Measurements from ENCODE around the gene FAM83C. TPM values are rescaled to one million over a fixed set of nuclear protein-coding genes. Genes with fewer than 3 reads are reported as not detected.

The FAM83C gene
- total and polyA plus RNA-seq, 10 of the 15 experiments (the other 5 are each of a cell fraction or from before 2014, with no cell fraction given): not detected

DNA sequence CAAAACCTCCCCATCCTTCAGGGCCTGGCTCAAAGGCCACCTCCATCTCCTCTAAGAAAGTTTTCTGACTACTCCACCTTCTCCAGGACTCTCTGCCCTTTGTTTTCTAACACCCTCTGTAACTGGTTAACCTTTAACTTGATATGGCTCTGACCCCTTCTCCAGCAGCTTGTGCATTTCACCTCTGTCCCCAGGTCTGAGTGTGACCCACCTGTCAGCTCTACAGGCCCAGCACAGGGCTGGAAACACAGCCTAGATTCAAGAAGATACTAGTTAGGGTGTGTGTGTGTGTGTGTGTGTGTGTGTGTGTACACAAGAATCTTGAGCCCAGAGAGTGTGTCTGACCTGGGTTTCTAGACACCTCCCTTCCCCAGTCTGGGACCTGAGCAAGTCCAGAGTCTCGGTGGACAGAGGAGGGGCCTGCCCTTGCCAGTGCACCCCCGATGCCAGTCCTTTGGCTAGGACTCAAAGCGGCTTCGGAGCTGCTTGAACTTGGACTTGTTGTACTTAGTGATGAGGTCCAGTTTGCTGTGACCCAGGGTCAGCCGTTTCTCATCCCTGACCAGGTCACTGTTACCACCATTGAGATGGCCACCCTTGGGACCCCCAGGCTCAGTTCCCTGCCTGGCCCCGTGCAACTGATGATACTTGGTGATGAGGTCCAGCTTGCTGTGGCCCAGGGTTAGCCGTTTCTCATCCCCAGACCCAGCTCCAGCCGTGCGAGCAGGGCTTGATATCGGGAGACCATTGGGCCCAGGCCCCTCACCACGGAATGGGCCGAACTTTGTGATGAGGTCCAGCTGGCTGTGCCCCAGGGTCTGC, 5.9 kb downstream of the FAM83C start:
- H3K4me2 ChIP-seq (ENCODE audit: control insufficient read depth, insufficient read depth): no peak overlapping the region
- no peaks in the 10 kb centered on the region; a peak in 1 of 4 replicates for H3K36me3 ChIP-seq (ENCODE audit: control insufficient read depth in 2 of 2, insufficient read depth in 2 of 2, low read length in 1 of 2)
- POLR2A ChIA-PET: interaction anchor here (0.7 kb wide), 1 partner anchor 16 kb away, joined by 4 read pairs; no protein-coding TSS in a partner anchor
- SMC1A ChIA-PET (ENCODE audit: uncharacterized antibody, unreplicated experiment): no interaction called here
- H4K20me1 ChIP-seq (ENCODE audit: control insufficient read depth, insufficient read depth): no peaks in the 10 kb centered on the region
- FAIRE-seq: no peak
- in situ Hi-C loops (cut with MboI) (no loop called here), intact Hi-C loops (cut with micrococcal nuclease; ENCODE audit: unreplicated experiment) (no loop called here)
- H3K9ac ChIP-seq (ENCODE audit: control insufficient read depth, insufficient read depth, low read length): no peak overlapping the region
- H2AFZ ChIP-seq (ENCODE audit: control insufficient read depth, low read depth, low read length): no peak overlapping the region
- no peak for DNase-seq (ENCODE audit: low read depth, low spot score)
- RAD21 ChIA-PET (ENCODE audit: unreplicated experiment): no interaction called here
- no peak overlapping the region for H3K4me3 ChIP-seq
- TF ChIP-seq NBN (IDR thresholded peaks at IDR 0.05) (no peak), HDGF (IDR thresholded peaks at IDR 0.05) (no peak), ZBED1 (IDR thresholded peaks at IDR 0.05; ENCODE audit: borderline replicate concordance) (no peak), IRF4 (IDR thresholded peaks at IDR 0.05; ENCODE audit: low read depth, low read length) (no peak), POU2F2 (IDR thresholded peaks at IDR 0.05; ENCODE audit: borderline replicate concordance, low read depth, low read length) (no peak), NR2C1 (IDR thresholded peaks at IDR 0.05) (no peak), ZNF622 (IDR thresholded peaks at IDR 0.05) (no peak), POLR2A (IDR thresholded peaks at IDR 0.05; ENCODE audit: low read depth, low read length) (no peak), POLR2AphosphoS5 (IDR thresholded peaks at IDR 0.05; ENCODE audit: low read length) (no peak), FOXK2 (IDR thresholded peaks at IDR 0.05) (no peak), ASH2L (IDR thresholded peaks at IDR 0.05; ENCODE audit: borderline replicate concordance, low read depth) (no peak)
- TF ChIP-seq, protein P1, sequence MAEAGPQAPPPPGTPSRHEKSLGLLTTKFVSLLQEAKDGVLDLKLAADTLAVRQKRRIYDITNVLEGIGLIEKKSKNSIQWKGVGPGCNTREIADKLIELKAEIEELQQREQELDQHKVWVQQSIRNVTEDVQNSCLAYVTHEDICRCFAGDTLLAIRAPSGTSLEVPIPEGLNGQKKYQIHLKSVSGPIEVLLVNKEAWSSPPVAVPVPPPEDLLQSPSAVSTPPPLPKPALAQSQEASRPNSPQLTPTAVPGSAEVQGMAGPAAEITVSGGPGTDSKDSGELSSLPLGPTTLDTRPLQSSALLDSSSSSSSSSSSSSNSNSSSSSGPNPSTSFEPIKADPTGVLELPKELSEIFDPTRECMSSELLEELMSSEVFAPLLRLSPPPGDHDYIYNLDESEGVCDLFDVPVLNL (IDR thresholded peaks at IDR 0.05; ENCODE audit: low read depth, low read length): no peak
- TF ChIP-seq, protein P2, sequence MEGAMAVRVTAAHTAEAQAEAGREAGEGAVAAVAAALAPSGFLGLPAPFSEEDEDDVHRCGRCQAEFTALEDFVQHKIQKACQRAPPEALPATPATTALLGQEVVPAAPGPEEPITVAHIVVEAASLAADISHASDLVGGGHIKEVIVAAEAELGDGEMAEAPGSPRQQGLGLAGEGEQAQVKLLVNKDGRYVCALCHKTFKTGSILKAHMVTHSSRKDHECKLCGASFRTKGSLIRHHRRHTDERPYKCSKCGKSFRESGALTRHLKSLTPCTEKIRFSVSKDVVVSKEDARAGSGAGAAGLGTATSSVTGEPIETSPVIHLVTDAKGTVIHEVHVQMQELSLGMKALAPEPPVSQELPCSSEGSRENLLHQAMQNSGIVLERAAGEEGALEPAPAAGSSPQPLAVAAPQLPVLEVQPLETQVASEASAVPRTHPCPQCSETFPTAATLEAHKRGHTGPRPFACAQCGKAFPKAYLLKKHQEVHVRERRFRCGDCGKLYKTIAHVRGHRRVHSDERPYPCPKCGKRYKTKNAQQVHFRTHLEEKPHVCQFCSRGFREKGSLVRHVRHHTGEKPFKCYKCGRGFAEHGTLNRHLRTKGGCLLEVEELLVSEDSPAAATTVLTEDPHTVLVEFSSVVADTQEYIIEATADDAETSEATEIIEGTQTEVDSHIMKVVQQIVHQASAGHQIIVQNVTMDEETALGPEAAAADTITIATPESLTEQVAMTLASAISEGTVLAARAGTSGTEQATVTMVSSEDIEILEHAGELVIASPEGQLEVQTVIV (IDR thresholded peaks at IDR 0.05; ENCODE audit: borderline replicate concordance, partially characterized antibody): no peak
- TF ChIP-seq, protein P3, sequence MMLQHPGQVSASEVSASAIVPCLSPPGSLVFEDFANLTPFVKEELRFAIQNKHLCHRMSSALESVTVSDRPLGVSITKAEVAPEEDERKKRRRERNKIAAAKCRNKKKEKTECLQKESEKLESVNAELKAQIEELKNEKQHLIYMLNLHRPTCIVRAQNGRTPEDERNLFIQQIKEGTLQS (IDR thresholded peaks at IDR 0.05; ENCODE audit: borderline replicate concordance, extremely low read depth, low read depth, low read length): no peak
- TF ChIP-seq, protein P4, sequence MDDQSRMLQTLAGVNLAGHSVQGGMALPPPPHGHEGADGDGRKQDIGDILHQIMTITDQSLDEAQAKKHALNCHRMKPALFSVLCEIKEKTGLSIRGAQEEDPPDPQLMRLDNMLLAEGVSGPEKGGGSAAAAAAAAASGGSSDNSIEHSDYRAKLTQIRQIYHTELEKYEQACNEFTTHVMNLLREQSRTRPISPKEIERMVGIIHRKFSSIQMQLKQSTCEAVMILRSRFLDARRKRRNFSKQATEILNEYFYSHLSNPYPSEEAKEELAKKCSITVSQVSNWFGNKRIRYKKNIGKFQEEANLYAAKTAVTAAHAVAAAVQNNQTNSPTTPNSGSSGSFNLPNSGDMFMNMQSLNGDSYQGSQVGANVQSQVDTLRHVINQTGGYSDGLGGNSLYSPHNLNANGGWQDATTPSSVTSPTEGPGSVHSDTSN (IDR thresholded peaks at IDR 0.05; ENCODE audit: insufficient replicate concordance, low read depth, low read length): no peak
- TF ChIP-seq, protein P5, sequence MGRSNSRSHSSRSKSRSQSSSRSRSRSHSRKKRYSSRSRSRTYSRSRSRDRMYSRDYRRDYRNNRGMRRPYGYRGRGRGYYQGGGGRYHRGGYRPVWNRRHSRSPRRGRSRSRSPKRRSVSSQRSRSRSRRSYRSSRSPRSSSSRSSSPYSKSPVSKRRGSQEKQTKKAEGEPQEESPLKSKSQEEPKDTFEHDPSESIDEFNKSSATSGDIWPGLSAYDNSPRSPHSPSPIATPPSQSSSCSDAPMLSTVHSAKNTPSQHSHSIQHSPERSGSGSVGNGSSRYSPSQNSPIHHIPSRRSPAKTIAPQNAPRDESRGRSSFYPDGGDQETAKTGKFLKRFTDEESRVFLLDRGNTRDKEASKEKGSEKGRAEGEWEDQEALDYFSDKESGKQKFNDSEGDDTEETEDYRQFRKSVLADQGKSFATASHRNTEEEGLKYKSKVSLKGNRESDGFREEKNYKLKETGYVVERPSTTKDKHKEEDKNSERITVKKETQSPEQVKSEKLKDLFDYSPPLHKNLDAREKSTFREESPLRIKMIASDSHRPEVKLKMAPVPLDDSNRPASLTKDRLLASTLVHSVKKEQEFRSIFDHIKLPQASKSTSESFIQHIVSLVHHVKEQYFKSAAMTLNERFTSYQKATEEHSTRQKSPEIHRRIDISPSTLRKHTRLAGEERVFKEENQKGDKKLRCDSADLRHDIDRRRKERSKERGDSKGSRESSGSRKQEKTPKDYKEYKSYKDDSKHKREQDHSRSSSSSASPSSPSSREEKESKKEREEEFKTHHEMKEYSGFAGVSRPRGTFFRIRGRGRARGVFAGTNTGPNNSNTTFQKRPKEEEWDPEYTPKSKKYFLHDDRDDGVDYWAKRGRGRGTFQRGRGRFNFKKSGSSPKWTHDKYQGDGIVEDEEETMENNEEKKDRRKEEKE (IDR thresholded peaks at IDR 0.05): no peak
- no peaks in the 10 kb centered on the region for H3K9me3 ChIP-seq (replicated peaks; ENCODE audit: control insufficient read depth, insufficient read depth, low read length)
- H3K27ac ChIP-seq (ENCODE audit: control insufficient read depth, insufficient read depth): no peak overlapping the region
- 82% methylated on average over 12 of the region's 12 CpGs for WGBS (ENCODE audit: insufficient coverage, insufficient replicate concordance, low lambda C conversion rate, missing lambda C conversion rate)
- peaks cover 3% of the 10 kb centered on the region; the same call in 1 of the 2 replicates for H3K4me1 ChIP-seq (ENCODE audit: control insufficient read depth, insufficient read depth, low read length)
- peaks cover 24% of the 10 kb centered on the region for H3K79me2 ChIP-seq (ENCODE audit: control insufficient read depth, insufficient read depth, low read length)
- CTCF ChIA-PET: interaction anchor here (1.3 kb wide), 1 partner anchor 9 kb away, joined by 4 read pairs; no protein-coding TSS in a partner anchor
- no TSS peak for BruUV-seq (replicated peaks)
- no peaks in the 10 kb centered on the region for H3K27me3 ChIP-seq (replicated peaks in 1 of 2; ENCODE audit: control insufficient read depth in 2 of 2, insufficient read depth in 2 of 2, low read length in 1 of 2)
- ATAC-seq: no peak
